ENCODE data around the gene TAF4.
"Not testable (repeated sequence)": the region's sequence is repeated elsewhere in the genome, so short reads cannot be mapped to it uniquely, and the experiment has no call there.

GRCh38 chr20:61945495-61945894 lies 120.2 kb downstream of the TAF4 start:
- TF ChIP-seq SP1 (IDR thresholded peaks at IDR 0.05); LEF1 (IDR thresholded peaks at IDR 0.05; ENCODE audit: borderline replicate concordance); BHLHE40 (IDR thresholded peaks at IDR 0.05; ENCODE audit: borderline replicate concordance); ELF4 (IDR thresholded peaks at IDR 0.05); TARDBP (IDR thresholded peaks at IDR 0.05); ARNT (IDR thresholded peaks at IDR 0.05): not testable (repeated sequence)

Measured in HEK293T (cell line).